Measurements from ENCODE around the gene VIT.
A peak's percentile ranks its signal among the peaks of the same experiment; 100 is the strongest.

Gene VIT

DNA sequence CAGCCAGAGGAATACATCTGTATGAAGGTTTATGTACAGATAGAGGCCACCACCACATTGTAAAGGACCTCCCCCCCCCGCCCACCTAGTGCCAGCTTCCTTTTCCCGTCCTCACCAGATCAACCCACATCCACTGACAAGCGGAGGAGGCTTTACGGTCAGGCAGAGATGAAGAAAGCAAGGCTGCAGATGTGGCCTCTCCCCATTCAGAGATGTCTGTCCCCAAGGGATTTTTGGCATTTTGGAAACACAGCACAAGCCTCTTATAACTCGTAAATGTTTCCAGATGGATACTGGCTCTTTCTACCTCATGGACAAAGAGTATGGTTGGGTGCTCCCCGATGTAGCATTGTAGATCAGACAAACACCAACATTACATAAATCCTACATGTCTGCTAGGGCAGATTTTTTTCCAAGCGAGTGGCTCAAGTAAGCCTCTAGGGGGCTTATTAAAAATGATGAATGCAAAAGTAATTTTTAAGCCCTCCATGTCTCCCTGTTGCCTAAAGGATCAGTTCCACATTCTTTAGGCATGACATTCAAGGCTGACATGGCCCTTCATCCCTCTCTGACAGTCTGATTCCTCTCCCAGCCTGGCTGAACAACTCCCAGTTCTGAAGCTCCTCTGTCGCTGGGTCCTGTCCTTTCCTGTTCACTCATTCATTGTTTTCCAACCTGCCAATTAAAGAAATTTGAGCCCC lies 11.7 kb downstream of the VIT start:
- Histone ChIP-seq H3K4me2 (ENCODE audit: low read depth, low read length, poor library complexity, severe bottlenecking) (no peak overlapping the region), H3K27me3 (ENCODE audit: insufficient read depth, low read length, poor library complexity, severe bottlenecking) (no peaks in the 10 kb centered on the region), H3K36me3 (ENCODE audit: insufficient read depth, low read length) (no peaks in the 10 kb centered on the region), H3K4me3 (ENCODE audit: low read length, poor library complexity, severe bottlenecking) (no peak overlapping the region), H3K9me2 (replicated peaks; ENCODE audit: low read depth, low read length) (no peaks in the 10 kb centered on the region), H2AFZ (ENCODE audit: low read length) (peak overlapping the region; percentile 40; the same call in 1 of the 2 replicates), H4K20me1 (ENCODE audit: insufficient read depth, low read length, poor library complexity, severe bottlenecking) (no peaks in the 10 kb centered on the region), H3K9ac (ENCODE audit: low read depth, low read length, poor library complexity, severe bottlenecking) (no peak overlapping the region), H3F3A (ENCODE audit: low read depth) (no peaks in the 10 kb centered on the region), H3K9me3 (ENCODE audit: insufficient read depth, low read depth, low read length) (0 out of 2 replicates have a peak, but pooled peaks cover 4% of the 10 kb centered on the region), H3K4me1 (ENCODE audit: insufficient read depth, low read length, poor library complexity, severe bottlenecking) (no peaks in the 10 kb centered on the region), H3K79me2 (ENCODE audit: insufficient read depth, low read length) (no peaks in the 10 kb centered on the region)
- TF ChIP-seq, protein P1, sequence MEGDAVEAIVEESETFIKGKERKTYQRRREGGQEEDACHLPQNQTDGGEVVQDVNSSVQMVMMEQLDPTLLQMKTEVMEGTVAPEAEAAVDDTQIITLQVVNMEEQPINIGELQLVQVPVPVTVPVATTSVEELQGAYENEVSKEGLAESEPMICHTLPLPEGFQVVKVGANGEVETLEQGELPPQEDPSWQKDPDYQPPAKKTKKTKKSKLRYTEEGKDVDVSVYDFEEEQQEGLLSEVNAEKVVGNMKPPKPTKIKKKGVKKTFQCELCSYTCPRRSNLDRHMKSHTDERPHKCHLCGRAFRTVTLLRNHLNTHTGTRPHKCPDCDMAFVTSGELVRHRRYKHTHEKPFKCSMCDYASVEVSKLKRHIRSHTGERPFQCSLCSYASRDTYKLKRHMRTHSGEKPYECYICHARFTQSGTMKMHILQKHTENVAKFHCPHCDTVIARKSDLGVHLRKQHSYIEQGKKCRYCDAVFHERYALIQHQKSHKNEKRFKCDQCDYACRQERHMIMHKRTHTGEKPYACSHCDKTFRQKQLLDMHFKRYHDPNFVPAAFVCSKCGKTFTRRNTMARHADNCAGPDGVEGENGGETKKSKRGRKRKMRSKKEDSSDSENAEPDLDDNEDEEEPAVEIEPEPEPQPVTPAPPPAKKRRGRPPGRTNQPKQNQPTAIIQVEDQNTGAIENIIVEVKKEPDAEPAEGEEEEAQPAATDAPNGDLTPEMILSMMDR (conservative IDR thresholded peaks at IDR 0.05; ENCODE audit: low read length), result peak; percentile 56
- TF ChIP-seq EZH2phosphoT487 (IDR thresholded peaks at IDR 0.05; ENCODE audit: borderline replicate concordance), result no peak

DNA sequence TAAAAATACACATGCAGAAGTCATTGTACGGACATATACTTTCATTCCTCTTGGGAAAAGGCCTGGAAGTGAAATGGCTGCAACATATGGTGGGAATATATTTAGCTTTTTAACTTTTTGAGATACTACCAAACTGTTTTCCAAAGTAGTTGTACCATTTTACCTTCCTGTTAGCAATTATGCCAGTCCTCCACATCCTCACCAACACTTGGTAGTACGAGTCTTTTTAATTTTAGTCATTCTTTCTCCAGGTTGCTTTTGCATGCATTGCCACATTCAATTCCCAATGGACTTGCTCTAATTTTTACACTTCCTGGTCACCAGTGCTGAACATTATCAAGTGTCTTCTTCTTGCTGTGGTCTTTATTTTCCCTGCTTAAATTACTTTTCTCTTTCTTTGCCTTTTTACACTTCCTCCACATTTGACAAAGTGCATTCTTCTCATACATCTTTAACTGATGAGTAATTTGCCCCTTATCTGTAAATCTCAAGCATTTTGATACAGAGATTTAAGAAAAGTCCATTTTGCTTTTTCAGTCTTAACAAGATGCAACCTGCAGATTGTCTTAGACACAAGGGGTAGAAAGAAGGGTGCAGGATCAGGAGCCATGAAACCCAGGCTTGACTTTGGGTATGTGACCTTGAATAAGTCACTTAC lies 14.5 kb downstream of the VIT start:
- H2AFZ ChIP-seq (ENCODE audit: low read length), result no peak overlapping the region
- H3K36me3 ChIP-seq (ENCODE audit: insufficient read depth, low read length), result no peaks in the 10 kb centered on the region
- no peak overlapping the region for H3K4me3 ChIP-seq (ENCODE audit: low read length, poor library complexity, severe bottlenecking)
- H3K9me2 ChIP-seq (replicated peaks; ENCODE audit: low read depth, low read length), result no peaks in the 10 kb centered on the region
- no peaks in the 10 kb centered on the region for H3K27me3 ChIP-seq (ENCODE audit: insufficient read depth, low read length, poor library complexity, severe bottlenecking)
- no peaks in the 10 kb centered on the region for H4K20me1 ChIP-seq (ENCODE audit: insufficient read depth, low read length, poor library complexity, severe bottlenecking)
- no peaks in the 10 kb centered on the region for H3K4me1 ChIP-seq (ENCODE audit: insufficient read depth, low read length, poor library complexity, severe bottlenecking)
- 0 out of 2 replicates have a peak, but pooled peaks cover 4% of the 10 kb centered on the region for H3K9me3 ChIP-seq (ENCODE audit: insufficient read depth, low read depth, low read length)
- no peak overlapping the region for H3K9ac ChIP-seq (ENCODE audit: low read depth, low read length, poor library complexity, severe bottlenecking)
- no peak for TF ChIP-seq EZH2phosphoT487 (IDR thresholded peaks at IDR 0.05; ENCODE audit: borderline replicate concordance)
- no peaks in the 10 kb centered on the region for H3F3A ChIP-seq (ENCODE audit: low read depth)
- no peaks in the 10 kb centered on the region for H3K79me2 ChIP-seq (ENCODE audit: insufficient read depth, low read length)
- H3K4me2 ChIP-seq (ENCODE audit: low read depth, low read length, poor library complexity, severe bottlenecking), result no peak overlapping the region

DNA sequence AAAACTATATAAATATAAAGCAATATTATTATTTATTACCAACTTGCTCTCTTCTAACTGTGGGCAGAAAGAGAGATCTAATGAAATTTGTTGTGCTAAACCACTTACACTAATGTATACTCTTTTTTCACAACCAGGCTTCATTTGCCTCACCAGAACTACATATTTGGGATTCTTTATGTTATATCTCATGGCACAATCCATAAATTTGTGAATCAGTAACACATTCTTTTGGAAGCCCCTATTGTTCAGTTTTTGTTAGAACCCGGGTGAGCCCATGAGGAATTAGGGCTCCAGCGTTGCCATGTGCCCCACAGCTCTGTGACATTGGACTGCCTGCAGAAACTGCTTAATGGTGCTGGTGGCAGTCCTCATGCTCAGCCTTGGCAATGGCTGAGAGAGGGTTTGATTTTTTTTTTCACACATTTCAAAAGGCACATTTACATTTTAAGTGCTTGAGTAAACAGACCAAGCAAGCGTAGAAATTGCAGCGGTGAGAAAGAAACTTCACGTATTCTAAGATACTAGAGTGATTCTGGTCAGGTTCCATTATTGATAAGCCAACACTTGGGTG lies 15.3 kb downstream of the VIT start:
- no peaks in the 10 kb centered on the region for H3K27me3 ChIP-seq (ENCODE audit: insufficient read depth, low read length, poor library complexity, severe bottlenecking)
- H3F3A ChIP-seq (ENCODE audit: low read depth), result no peaks in the 10 kb centered on the region
- H3K9me3 ChIP-seq (ENCODE audit: insufficient read depth, low read depth, low read length), result 0 out of 2 replicates have a peak, but pooled peaks cover 4% of the 10 kb centered on the region
- H3K9ac ChIP-seq (ENCODE audit: low read depth, low read length, poor library complexity, severe bottlenecking), result no peak overlapping the region
- no peak overlapping the region for H2AFZ ChIP-seq (ENCODE audit: low read length)
- no peak overlapping the region for H3K4me3 ChIP-seq (ENCODE audit: low read length, poor library complexity, severe bottlenecking)
- H3K4me2 ChIP-seq (ENCODE audit: low read depth, low read length, poor library complexity, severe bottlenecking), result no peak overlapping the region
- no peaks in the 10 kb centered on the region for H3K79me2 ChIP-seq (ENCODE audit: insufficient read depth, low read length)
- no peak for TF ChIP-seq EZH2phosphoT487 (IDR thresholded peaks at IDR 0.05; ENCODE audit: borderline replicate concordance)
- TF ChIP-seq, protein P1 (conservative IDR thresholded peaks at IDR 0.05; ENCODE audit: low read length), result no peak
- no peaks in the 10 kb centered on the region for H4K20me1 ChIP-seq (ENCODE audit: insufficient read depth, low read length, poor library complexity, severe bottlenecking)
- H3K9me2 ChIP-seq (replicated peaks; ENCODE audit: low read depth, low read length), result no peaks in the 10 kb centered on the region
- no peaks in the 10 kb centered on the region for H3K36me3 ChIP-seq (ENCODE audit: insufficient read depth, low read length)
- H3K4me1 ChIP-seq (ENCODE audit: insufficient read depth, low read length, poor library complexity, severe bottlenecking), result no peaks in the 10 kb centered on the region

All from Loucy (cell line).